Fibroblast of lung (primary cell): ENCODE data around the gene NDUFS3.

Experiments used
- EZH2 ChIP-seq: IDR thresholded peaks from 2 replicates; pipeline ENCODE4 v1.5.1; 2012; ENCODE audit warnings: low read length, control low read depth, mild to moderate bottlenecking; ENCODE audit errors: missing control alignments
- TF ChIP-seq, protein P1 (sequence below), 2 donors: IDR thresholded peaks in 1 of 2; conservative IDR thresholded peaks in 1 of 2; 1 replicate in 1 of 2; 2 replicates in 1 of 2; pipeline ENCODE4 v1.5.1; 2011 to 2012; ENCODE audit warnings: low read length in 2 of 2, control low read depth in 1 of 2, inconsistent platforms in 1 of 2, low read depth in 1 of 2, mild to moderate bottlenecking in 1 of 2

DNA sequence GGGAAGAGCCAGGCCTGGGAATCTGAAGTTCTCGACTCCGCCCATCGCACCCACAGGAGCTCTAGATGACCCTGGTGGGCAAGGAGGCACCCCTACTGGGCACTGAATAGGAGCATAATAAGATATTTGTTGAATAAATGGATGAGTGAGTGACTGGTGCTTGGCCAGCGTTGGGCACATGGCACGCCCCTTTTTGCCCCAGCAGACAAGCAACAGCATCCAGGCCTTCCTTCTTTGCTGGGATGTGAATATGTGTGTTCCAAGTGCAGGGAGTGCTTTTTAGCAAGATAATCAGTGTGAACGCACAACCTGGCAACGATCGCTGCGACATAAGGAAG, 25.5 kb upstream of the NDUFS3 start:
- TF ChIP-seq, protein P1, sequence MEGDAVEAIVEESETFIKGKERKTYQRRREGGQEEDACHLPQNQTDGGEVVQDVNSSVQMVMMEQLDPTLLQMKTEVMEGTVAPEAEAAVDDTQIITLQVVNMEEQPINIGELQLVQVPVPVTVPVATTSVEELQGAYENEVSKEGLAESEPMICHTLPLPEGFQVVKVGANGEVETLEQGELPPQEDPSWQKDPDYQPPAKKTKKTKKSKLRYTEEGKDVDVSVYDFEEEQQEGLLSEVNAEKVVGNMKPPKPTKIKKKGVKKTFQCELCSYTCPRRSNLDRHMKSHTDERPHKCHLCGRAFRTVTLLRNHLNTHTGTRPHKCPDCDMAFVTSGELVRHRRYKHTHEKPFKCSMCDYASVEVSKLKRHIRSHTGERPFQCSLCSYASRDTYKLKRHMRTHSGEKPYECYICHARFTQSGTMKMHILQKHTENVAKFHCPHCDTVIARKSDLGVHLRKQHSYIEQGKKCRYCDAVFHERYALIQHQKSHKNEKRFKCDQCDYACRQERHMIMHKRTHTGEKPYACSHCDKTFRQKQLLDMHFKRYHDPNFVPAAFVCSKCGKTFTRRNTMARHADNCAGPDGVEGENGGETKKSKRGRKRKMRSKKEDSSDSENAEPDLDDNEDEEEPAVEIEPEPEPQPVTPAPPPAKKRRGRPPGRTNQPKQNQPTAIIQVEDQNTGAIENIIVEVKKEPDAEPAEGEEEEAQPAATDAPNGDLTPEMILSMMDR (conservative IDR thresholded peaks at IDR 0.05 in 1 of 2, IDR thresholded peaks at IDR 0.05 in 1 of 2; ENCODE audit: low read depth in 1 of 2, low read length in 2 of 2) = no peak
- no peak for TF ChIP-seq EZH2
